Vagina (tissue), 2 donors: ENCODE data around the gene FLOT1. TPM values are rescaled to one million over a fixed set of nuclear protein-coding genes. Genes with fewer than 3 reads are reported as not detected.

ENCODE experiments used
- DNase-seq, 2 donors: peaks; one replicate each; pipeline ENCODE4 v3.0.0-alpha.2; 2017; ENCODE audit errors: extremely low spot score in 2 of 2
- H3K27ac ChIP-seq: fragments of 200-600 bp; sonication (generic); one replicate; pipeline ENCODE4 v1.5.1; 2019
- H3K27me3 ChIP-seq: fragments of 200-600 bp; sonication (generic); one replicate; pipeline ENCODE4 v1.5.1; 2019
- H3K36me3 ChIP-seq, 2 donors: fragments of 200-600 bp; sonication (generic); one replicate each; pipeline ENCODE4 v1.5.1; 2017 to 2019
- H3K4me1 ChIP-seq: fragments of 200-600 bp; sonication (generic); one replicate; pipeline ENCODE4 v1.5.1; 2019
- H3K4me3 ChIP-seq, 2 donors: fragments of 200-600 bp; sonication (generic); 1 replicate in 1 of 2; 2 replicates in 1 of 2; pipeline ENCODE4 v1.5.1; 2016 to 2019
- H3K9me3 ChIP-seq: fragments of 200-600 bp; sonication (generic); one replicate; pipeline ENCODE4 v1.5.1; 2019
- POLR2A ChIP-seq, 2 donors: fragments of 450-650 bp; IDR thresholded peaks; one replicate each; pipeline ENCODE4 v1.6.1; 2017; ENCODE audit warnings: antibody characterized with exemption in 2 of 2, mild to moderate bottlenecking in 2 of 2, moderate library complexity in 2 of 2
- POLR2AphosphoS5 ChIP-seq, 2 donors: sonication (generic); formaldehyde crosslinking; IDR thresholded peaks; one replicate each; pipeline ENCODE4 v1.9.0; 2017; ENCODE audit warnings: antibody characterized with exemption in 2 of 2, mild to moderate bottlenecking in 2 of 2, low read depth in 1 of 2; ENCODE audit not compliant: insufficient read depth in 1 of 2
- intact Hi-C: fragments of 100-400 bp; cut with DNase I; formaldehyde crosslinking; loops from one replicate; pipeline ENCODE4 v1.15.1; 2023
- total RNA-seq: library from RNA; depleted of rRNA; stranded (reverse); fragments of >200 nt; gene quantifications from one replicate; pipeline ENCODE4 v1.2.3, GENCODE V29; 2016
- TF ChIP-seq, protein P1 (sequence below), 3 experiments: fragments of 450-650 bp in 2 of 3; fragments of 200-600 bp in 1 of 3; sonication (generic) in 1 of 3; IDR thresholded peaks; one replicate each; pipeline ENCODE4 v1.5.1; 2017 to 2019; ENCODE audit warnings: antibody characterized with exemption in 3 of 3, mild to moderate bottlenecking in 2 of 3, moderate library complexity in 2 of 3

FLOT1 gene
- total RNA-seq, 1 donor from 2014 or later, result 165 TPM

DNA sequence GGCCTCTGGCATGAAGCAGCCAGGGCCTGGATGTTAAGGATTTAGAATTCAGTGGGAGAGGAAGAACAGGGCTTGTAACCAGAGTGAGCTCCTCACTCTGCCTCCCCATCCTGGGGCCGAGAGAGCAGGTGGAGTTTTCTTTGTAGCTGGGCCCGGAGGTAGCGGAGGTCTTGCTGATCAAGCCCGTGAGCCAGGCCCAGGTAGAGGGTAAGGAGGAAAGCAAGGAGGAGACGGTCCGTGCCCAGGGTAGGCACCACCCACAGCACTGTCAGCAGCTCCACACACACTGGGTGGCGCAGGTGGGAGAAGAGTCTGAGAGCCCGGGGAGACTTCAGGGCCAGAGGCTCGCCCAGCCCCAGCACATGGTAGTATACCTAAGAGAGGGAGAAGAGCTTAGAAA lies 53.9 kb downstream of the FLOT1 start:
- no peak for TF ChIP-seq POLR2A (IDR thresholded peaks at IDR 0.05)
- no peak for TF ChIP-seq POLR2AphosphoS5 (IDR thresholded peaks at IDR 0.05; ENCODE audit: insufficient read depth in 1 of 2, low read depth in 1 of 2)
- TF ChIP-seq, protein P1, sequence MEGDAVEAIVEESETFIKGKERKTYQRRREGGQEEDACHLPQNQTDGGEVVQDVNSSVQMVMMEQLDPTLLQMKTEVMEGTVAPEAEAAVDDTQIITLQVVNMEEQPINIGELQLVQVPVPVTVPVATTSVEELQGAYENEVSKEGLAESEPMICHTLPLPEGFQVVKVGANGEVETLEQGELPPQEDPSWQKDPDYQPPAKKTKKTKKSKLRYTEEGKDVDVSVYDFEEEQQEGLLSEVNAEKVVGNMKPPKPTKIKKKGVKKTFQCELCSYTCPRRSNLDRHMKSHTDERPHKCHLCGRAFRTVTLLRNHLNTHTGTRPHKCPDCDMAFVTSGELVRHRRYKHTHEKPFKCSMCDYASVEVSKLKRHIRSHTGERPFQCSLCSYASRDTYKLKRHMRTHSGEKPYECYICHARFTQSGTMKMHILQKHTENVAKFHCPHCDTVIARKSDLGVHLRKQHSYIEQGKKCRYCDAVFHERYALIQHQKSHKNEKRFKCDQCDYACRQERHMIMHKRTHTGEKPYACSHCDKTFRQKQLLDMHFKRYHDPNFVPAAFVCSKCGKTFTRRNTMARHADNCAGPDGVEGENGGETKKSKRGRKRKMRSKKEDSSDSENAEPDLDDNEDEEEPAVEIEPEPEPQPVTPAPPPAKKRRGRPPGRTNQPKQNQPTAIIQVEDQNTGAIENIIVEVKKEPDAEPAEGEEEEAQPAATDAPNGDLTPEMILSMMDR (IDR thresholded peaks at IDR 0.05), result no peak
- intact Hi-C loops, result loop anchor here (10.0 kb wide), 2 partner anchors 74 to 196 kb away; partner anchors contain the start of genes DDR1, MRPS18B and PPP1R10
- peak overlapping the region in 1 of 2 donors; percentile 93 for H3K4me3 ChIP-seq

DNA sequence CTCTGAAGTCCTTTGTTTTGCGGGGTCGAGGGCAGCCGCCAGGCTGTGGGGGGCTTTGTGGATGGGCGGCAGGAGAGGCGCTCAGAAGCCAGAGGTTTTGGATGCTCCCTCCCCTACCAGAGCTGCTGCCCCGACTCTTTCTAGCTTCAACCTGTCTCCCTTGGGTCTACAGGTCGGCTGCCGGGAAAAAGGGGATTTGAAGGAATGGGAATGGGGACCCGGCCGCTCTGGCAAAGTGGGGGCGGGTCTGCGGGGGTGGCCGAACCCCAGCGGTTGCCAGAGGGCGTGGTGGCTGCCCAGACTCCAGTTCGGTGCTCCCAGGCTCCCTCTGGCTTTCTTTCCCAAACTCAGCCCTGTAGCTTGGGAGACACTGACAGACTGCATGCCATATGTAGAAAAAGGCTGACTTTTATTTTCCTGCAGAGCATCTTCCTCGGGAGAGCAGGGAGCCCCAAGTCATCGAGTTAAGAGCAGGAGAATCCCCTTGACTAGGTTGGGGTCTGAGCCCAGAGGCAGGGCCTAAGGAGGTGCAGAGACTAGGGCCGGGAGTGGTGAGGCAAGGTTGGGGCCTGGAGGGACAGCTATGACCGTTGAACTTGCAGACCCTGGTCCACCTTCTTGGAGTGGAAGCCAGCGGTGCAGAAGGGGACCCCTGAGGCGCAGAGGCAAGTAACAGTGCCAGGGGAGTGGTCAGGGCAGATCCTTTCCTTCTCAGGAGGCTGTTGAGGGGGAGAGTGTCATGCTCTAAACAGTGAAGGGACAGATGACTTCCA lies 54.6 kb downstream of the FLOT1 start:
- H3K27ac ChIP-seq, result peak overlapping the region; percentile 92
- H3K9me3 ChIP-seq, result no peaks in the 10 kb centered on the region
- intact Hi-C loops, result loop anchor here (2.0 to 10.0 kb wide), 3 partner anchors 33 to 197 kb away; partner anchors contain the start of genes DDR1, MRPS18B, PPP1R10 and TUBB
- H3K4me1 ChIP-seq, result peaks cover 62% of the 10 kb centered on the region
- H3K27me3 ChIP-seq, result no peaks in the 10 kb centered on the region
- H3K4me3 ChIP-seq, result peak overlapping the region; percentile 93 to 97
- TF ChIP-seq POLR2AphosphoS5 (IDR thresholded peaks at IDR 0.05; ENCODE audit: insufficient read depth in 1 of 2, low read depth in 1 of 2), result peak in 1 of 2 donors; percentile 2
- TF ChIP-seq, protein P1 (IDR thresholded peaks at IDR 0.05), result peak in 1 of 3 experiments; percentile 20
- TF ChIP-seq POLR2A (IDR thresholded peaks at IDR 0.05), result no peak
- H3K36me3 ChIP-seq, result no peaks in the 10 kb centered on the region
- no peak for DNase-seq

More for the DNA sequence above, 53.9 kb downstream of the FLOT1 start:
- DNase-seq, result no peak
- H3K36me3 ChIP-seq, result no peaks in the 10 kb centered on the region
- H3K9me3 ChIP-seq, result no peaks in the 10 kb centered on the region
- no peaks in the 10 kb centered on the region for H3K27me3 ChIP-seq
- H3K27ac ChIP-seq, result peak overlapping the region; percentile 92
- peaks cover 55% of the 10 kb centered on the region for H3K4me1 ChIP-seq

DNA sequence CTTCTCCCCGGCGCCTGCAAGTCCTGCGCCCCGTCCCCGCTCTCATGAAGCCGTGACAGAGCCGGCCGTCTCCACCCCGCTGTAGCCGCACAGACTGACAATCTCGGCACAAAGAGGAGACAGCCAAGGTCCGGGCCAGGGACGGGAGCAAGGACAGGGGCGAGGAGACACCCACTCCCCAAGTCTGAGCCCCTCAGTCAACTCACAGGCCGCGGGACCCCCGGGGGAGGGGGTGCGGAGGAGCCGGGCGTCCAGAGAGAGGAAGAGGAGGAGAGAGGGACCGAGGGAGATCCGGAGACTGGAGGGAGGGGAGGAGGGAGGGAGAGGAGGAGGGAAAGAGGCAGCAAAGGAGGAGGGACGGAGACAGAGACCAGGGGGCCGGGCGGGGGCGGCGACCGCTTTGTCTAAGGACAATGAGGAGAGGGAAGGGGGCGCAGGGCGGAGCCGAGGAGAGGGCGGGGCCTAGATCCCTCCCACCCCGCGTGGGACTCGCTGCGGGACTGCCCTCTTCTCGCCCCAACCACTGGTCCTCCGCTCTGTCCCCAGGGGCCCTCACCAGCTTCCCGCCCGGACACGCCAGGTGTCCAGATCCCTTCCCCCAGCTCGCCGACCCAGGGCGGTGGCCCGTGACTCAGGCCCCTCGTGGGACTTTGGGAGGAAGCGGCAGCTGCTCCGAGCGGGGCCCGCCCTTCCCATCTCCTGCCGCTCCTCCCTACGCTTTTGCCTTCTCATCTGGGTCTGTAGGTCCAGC lies 55.4 kb downstream of the FLOT1 start:
- intact Hi-C loops, result loop anchor here (2.0 to 10.0 kb wide), 3 partner anchors 34 to 198 kb away; partner anchors contain the start of genes DDR1, MRPS18B, PPP1R10 and TUBB
- Histone ChIP-seq H3K4me1 (peaks cover 70% of the 10 kb centered on the region), H3K36me3 (no peaks in the 10 kb centered on the region), H3K9me3 (no peaks in the 10 kb centered on the region), H3K27ac (peak overlapping the region; percentile 92), H3K27me3 (no peaks in the 10 kb centered on the region), H3K4me3 (peak overlapping the region; percentile 93 to 97)
- peak in 1 of 2 donors; percentile 99 for DNase-seq
- TF ChIP-seq POLR2A (IDR thresholded peaks at IDR 0.05) (peak in 1 of 2 donors; percentile 43), POLR2AphosphoS5 (IDR thresholded peaks at IDR 0.05; ENCODE audit: insufficient read depth in 1 of 2, low read depth in 1 of 2) (peak; percentile 96 to 98)
- TF ChIP-seq, protein P1 (IDR thresholded peaks at IDR 0.05), result no peak

DNA sequence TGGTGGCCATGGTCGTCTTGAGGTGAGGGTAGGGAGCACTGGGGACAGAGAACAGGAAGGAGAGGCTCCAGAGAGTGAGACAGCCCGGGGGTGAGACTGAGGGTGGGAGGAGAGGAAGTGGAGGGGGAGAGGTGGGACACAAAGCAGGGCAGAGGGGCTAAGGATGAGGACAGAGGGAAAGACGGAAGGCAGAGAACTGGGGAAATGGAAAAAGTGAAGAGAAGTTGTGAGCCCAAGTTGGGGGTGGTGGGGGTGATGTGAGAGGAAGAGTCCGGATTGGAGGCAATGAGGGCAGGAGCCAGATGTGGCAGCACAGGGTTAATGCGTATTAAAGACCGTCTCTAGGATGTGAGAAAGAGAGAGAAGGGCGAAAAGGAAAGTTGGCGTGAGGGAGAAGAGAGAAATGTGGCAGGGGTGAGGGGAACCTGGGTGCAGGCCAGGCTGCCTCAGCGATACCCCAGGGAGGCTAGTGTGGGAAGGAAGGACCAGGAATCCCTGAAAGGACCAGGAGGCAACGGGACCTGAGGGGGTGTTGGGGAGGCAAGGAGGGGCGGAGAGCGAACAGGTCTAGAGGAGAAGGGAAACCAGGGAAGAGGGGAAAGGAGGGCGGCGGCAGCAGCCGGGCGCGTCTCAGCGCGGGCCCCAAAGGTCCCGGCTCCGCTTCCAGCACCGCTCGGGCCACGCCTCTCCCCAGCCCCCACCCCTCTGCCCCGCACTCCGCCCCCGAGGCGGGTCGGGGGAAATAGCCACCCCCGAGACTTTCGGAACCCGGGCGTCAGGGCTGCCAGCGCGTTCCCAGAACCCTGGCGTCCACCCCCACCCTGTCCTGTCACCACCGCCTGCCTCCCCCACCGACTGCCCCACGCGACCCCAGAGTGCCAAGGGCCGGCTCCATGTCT lies 56.2 kb downstream of the FLOT1 start, which contains the start of gene PPP1R18:
Gene PPP1R18, minus strand, starts transcription at position 637 of the 899 bp plus-strand sequence. Its CDS starts 627 bp downstream, at position 10.
- TF ChIP-seq, protein P1 (IDR thresholded peaks at IDR 0.05), result no peak
- peak in 1 of 2 donors; percentile 51 for TF ChIP-seq POLR2A (IDR thresholded peaks at IDR 0.05)
- peak in 1 of 2 donors; percentile 71 for TF ChIP-seq POLR2AphosphoS5 (IDR thresholded peaks at IDR 0.05; ENCODE audit: insufficient read depth in 1 of 2, low read depth in 1 of 2)
- peak within 1 kb of the TSS; percentile 93 to 97 for H3K4me3 ChIP-seq
- DNase-seq, result no peak
- H3K27ac ChIP-seq, result peak within 1 kb of the TSS; percentile 92
- no peaks in the 10 kb centered on the region for H3K36me3 ChIP-seq
- intact Hi-C loops, result loop anchor here (2.0 to 10.0 kb wide), 3 partner anchors 35 to 199 kb away; partner anchors contain the start of genes DDR1, MRPS18B, PPP1R10 and TUBB
- no peaks in the 10 kb centered on the region for H3K9me3 ChIP-seq
- no peaks in the 10 kb centered on the region for H3K27me3 ChIP-seq
- peaks cover 78% of the 10 kb centered on the region for H3K4me1 ChIP-seq
